Heart right ventricle (tissue), 16 donors: ENCODE measurements around the gene SLC16A10. TPM values are rescaled to one million over a fixed set of nuclear protein-coding genes. Genes with fewer than 3 reads are reported as not detected.
A peak's percentile ranks its signal among the peaks of the same experiment; 100 is the strongest.

Source experiments
- ATAC-seq, 8 donors: fragments of 200-7000 bp; cut with Tn5 transposase; one replicate each; pipeline ENCODE4 v1.9.1; 2020; ENCODE audit warnings: mild to moderate bottlenecking in 8 of 8, moderate library complexity in 8 of 8, moderate number of reproducible peaks in 1 of 8
- DNase-seq, 2 donors: peaks; one replicate each; pipeline ENCODE4 v3.0.0-alpha.2; 2020
- H3K27ac ChIP-seq, 10 donors: fragments of 200-600 bp; sonication (generic) in 2 of 10; one replicate each; pipeline versions ENCODE4 v1.5.0 to v1.8.0; 2020 to 2022; ENCODE audit warnings: mild to moderate bottlenecking in 3 of 10
- H3K27me3 ChIP-seq, 7 donors: fragments of 200-600 bp; one replicate each; pipeline ENCODE4 v1.8.0; 2021 to 2022; ENCODE audit warnings: mild to moderate bottlenecking in 2 of 7
- H3K36me3 ChIP-seq, 9 donors: fragments of 200-600 bp; sonication (generic) in 1 of 9; one replicate each; pipeline versions ENCODE4 v1.5.0 to v1.8.0; 2020 to 2022; ENCODE audit warnings: mild to moderate bottlenecking in 2 of 9
- H3K4me1 ChIP-seq, 9 donors: fragments of 200-600 bp; sonication (generic) in 1 of 9; one replicate each; pipeline versions ENCODE4 v1.5.0 to v1.8.0; 2020 to 2022; ENCODE audit warnings: mild to moderate bottlenecking in 4 of 9
- H3K4me3 ChIP-seq, 10 donors: fragments of 200-600 bp; sonication (generic) in 2 of 10; one replicate each; pipeline versions ENCODE4 v1.5.0 to v1.8.0; 2020 to 2022; ENCODE audit warnings: mild to moderate bottlenecking in 7 of 10, moderate library complexity in 2 of 10
- H3K9me3 ChIP-seq, 11 donors: fragments of 200-600 bp in 10 of 11; sonication (generic) in 2 of 11; one replicate each; pipeline versions ENCODE4 v1.5.0 to v1.8.0; 2013 to 2022; ENCODE audit warnings: mild to moderate bottlenecking in 2 of 11, control low read depth in 1 of 11, moderate library complexity in 1 of 11
- WGBS, 2 donors: extraction: QIAGEN DNeasy Blood & Tissue Kit; methylation state at CpG; one replicate each; pipeline ENCODE4 v1.1.7; 2013; ENCODE audit warnings: inconsistent platforms in 1 of 2; 5-methylcytosine and 5-hydroxymethylcytosine counted together
- intact Hi-C, 10 donors: fragments of 100-400 bp; cut with DNase I; formaldehyde crosslinking; loops; one replicate each; pipeline versions ENCODE4 v1.11.1 to v1.14.2; 2022
- polyA plus RNA-seq, 2 donors: library from polyadenylated mRNA; stranded (reverse); fragments of 200-250 nt; gene quantifications; one replicate each; pipeline ENCODE4 v1.2.3, GENCODE V29; 2013
- total RNA-seq, 10 donors: library from RNA; stranded (reverse); fragmentation: NEBNext Ultra II Directional in 3 of 10; extraction: Animal tissue kit (Norgen Biotek cat#: 25700) in 3 of 10; gene quantifications; one replicate each; pipeline versions ENCODE4 v1.2.1 to v1.2.4, GENCODE V29; 2021 to 2023
- TF ChIP-seq, protein P1 (sequence below), 9 donors: fragments of 200-600 bp; sonication (generic) in 2 of 9; IDR thresholded peaks; one replicate each; pipeline versions ENCODE4 v1.5.0 to v1.8.0; 2021 to 2022; ENCODE audit warnings: antibody characterized with exemption in 9 of 9, mild to moderate bottlenecking in 5 of 9, moderate library complexity in 1 of 9
- donor health status: Arrhythmogenic right ventricular cardiomyopathy.
- donor health status: ischemic (EF 13 %, LVEDD 7.1; RV severe dilation, severe dysfunction).
- donor health status: healthy with polysubstance abuse.
- donor health status: DM: no; HTN: yes; CAD: no.
- donor health status: DM: no; HTN: no; CAD: no.
- donor health status: ischemic (EF 25% LVEDD 6.9; RV normal size, moderate dysfunction).
- donor health status: ischemic (EF 25% LVEDD 5.7; RV mildly dilated, moderate dysfunction).
- donor health status: healthy.
- donor health status: DM: yes; HTN: yes; CAD: no.
- donor health status: Ischemic cardiomyopathy.
- donor health status: ischemic (EF 35%, LVEDD 5.7; RV mildly dilated, moderate dysfunction).
- donor health status: nonischemic (EF 11% LVEDD 7.7; RV severe dilation, severe dysfunction).
- donor health status: DM: yes; HTN: yes; CAD: no.
- donor health status: PGD.
- donor health status: ischemic (EF 29% LVEDD 5.4; RV normal size, mild dysfunction).
- donor health status: nonischemic (EF 23%, LVEDD 6.1; RV moderate dilation, normal function).

Gene SLC16A10
- total and polyA plus RNA-seq, 12 donors: 1.4 to 8.1 (median 5.7) TPM

DNA sequence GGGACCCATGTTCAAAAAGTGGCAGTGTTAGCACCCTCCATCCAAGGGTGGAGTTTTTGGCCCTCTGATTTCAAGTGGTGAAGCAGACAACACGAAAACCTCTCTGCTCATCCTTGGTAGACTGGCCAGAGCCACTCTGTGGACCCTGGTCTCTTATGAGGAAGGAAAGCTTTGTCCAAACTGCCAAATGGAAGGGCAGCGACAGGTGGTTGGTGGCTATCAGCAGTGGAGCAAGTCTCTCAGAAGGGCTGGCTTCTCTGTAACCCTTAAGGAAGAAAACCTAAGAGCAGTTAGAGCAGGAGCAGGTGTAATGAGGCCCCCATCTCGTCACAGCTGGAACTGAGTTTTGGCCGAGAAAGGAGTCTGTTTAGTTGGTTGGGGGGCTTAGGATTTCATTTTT, 155.8 kb downstream of the SLC16A10 start:
- WGBS, 2 donors: 80 to 85% methylated on average over 4 of the region's 4 CpGs
- DNase-seq: no peak
- intact Hi-C loops: no loop called here

DNA sequence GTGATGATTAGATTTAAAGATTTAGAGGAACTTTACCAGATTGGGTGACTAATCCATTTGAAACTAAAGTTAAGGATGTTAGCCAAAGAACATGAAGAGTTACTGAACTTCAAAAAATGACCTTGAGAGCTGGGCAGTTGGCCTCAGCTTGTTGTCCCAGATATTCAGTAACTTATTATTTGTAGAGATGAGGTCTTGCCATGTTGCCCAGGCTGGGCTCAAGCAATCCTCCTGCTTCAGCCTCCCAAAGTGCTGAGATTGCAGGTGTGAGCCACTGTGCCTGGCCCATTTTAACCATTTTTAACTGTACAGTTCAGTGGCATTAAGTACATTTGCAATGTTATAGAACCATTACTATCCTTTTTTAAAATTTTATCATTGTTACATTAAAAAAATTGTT, 161.5 kb downstream of the SLC16A10 start:
- intact Hi-C loops: no loop called here
- H3K4me1 ChIP-seq: no peaks in the 10 kb centered on the region
- H3K27ac ChIP-seq: no peak overlapping the region
- H3K27me3 ChIP-seq: peaks cover 0 to 3% (median 0%) of the 10 kb centered on the region in 7 donors
- TF ChIP-seq, protein P1, sequence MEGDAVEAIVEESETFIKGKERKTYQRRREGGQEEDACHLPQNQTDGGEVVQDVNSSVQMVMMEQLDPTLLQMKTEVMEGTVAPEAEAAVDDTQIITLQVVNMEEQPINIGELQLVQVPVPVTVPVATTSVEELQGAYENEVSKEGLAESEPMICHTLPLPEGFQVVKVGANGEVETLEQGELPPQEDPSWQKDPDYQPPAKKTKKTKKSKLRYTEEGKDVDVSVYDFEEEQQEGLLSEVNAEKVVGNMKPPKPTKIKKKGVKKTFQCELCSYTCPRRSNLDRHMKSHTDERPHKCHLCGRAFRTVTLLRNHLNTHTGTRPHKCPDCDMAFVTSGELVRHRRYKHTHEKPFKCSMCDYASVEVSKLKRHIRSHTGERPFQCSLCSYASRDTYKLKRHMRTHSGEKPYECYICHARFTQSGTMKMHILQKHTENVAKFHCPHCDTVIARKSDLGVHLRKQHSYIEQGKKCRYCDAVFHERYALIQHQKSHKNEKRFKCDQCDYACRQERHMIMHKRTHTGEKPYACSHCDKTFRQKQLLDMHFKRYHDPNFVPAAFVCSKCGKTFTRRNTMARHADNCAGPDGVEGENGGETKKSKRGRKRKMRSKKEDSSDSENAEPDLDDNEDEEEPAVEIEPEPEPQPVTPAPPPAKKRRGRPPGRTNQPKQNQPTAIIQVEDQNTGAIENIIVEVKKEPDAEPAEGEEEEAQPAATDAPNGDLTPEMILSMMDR (IDR thresholded peaks at IDR 0.05): no peak
- no peaks in the 10 kb centered on the region for H3K36me3 ChIP-seq
- DNase-seq (no peak), ATAC-seq (no peak)
- no peaks in the 10 kb centered on the region for H3K9me3 ChIP-seq
- H3K4me3 ChIP-seq: no peak overlapping the region

More for the DNA sequence above, 155.8 kb downstream of the SLC16A10 start:
- H3K36me3 ChIP-seq: no peaks in the 10 kb centered on the region
- H3K9me3 ChIP-seq: no peaks in the 10 kb centered on the region
- TF ChIP-seq, protein P1 (IDR thresholded peaks at IDR 0.05): no peak
- ATAC-seq: no peak
- H3K4me3 ChIP-seq: no peak overlapping the region
- H3K27me3 ChIP-seq: no peaks in the 10 kb centered on the region
- H3K4me1 ChIP-seq: peaks cover 0 to 9% (median 0%) of the 10 kb centered on the region in 9 donors
- H3K27ac ChIP-seq: no peak overlapping the region

DNA sequence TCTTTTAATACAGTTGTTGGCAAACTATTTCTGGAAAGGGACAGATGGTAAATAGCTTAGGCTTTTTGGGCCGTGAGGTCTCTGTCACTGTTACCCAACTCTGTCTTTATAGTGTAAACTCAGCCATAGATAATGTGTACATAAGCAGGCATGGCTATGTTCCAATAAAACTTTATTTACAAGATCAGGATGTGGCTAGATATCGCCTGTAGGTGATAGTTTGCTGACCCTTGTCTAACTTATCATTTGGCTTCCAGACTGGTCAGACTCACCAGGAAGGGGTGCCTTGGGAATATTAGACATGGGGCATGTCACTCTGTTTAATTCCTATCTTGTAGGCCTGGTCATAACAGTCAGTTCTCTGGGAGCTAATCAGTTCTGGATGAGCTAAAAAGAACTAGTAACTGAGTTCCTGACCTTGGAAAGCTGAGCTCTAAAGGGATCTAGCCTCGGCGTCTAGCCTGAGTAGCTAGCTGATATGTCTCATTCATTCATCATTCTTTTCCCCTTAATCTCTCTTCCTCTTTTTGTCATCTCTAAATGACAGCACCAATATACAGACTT, 163.6 kb downstream of the SLC16A10 start:
- DNase-seq (no peak), ATAC-seq (peak in 2 of 8 donors; percentile 25 to 28)
- Histone ChIP-seq H3K4me1 (no peaks in the 10 kb centered on the region), H3K9me3 (no peaks in the 10 kb centered on the region), H3K4me3 (no peak overlapping the region), H3K27me3 (peaks cover 0 to 12% (median 2%) of the 10 kb centered on the region in 7 donors), H3K27ac (no peak overlapping the region), H3K36me3 (no peaks in the 10 kb centered on the region)
- intact Hi-C loops: loop anchor here in 4 of 10 donors (5.0 to 10.0 kb wide), 4 partner anchors 194 to 794 kb away; partner anchors contain the start of gene REV3L (in 1 of the 4)
- 43 to 58% methylated on average over 4 of the region's 4 CpGs for WGBS, 2 donors
- TF ChIP-seq, protein P1 (IDR thresholded peaks at IDR 0.05): no peak

DNA sequence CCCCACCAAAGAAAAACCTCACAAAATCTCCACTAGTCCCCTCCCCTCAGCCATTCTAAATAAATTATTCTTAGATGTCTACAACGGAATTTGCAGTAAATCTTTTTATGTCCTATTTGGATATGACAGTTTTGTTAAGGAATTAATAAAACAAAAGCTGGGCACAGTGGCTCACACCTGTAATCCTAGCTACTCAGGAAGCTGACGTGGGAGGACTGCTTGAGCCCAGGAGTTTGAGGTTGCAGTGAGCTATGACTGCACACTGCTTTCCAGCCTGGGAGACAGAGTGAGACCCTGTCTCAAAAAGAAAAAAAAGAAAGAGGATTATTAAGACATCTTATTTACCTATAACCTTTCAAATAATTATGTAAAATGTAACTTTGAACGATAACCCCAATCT, 165.4 kb downstream of the SLC16A10 start:
- no peak for ATAC-seq
- Histone ChIP-seq H3K4me1 (no peaks in the 10 kb centered on the region), H3K36me3 (no peaks in the 10 kb centered on the region), H3K9me3 (no peaks in the 10 kb centered on the region), H3K27me3 (peaks cover 0 to 20% (median 2%) of the 10 kb centered on the region in 7 donors), H3K27ac (no peak overlapping the region), H3K4me3 (no peak overlapping the region)
- intact Hi-C loops: loop anchor here in 4 of 10 donors (5.0 to 10.0 kb wide), 4 partner anchors 195 to 792 kb away; partner anchors contain the start of gene REV3L (in 1 of the 4)
- WGBS, 2 donors: 85% methylated on average over 3 of the region's 3 CpGs
- DNase-seq: no peak
- TF ChIP-seq, protein P1 (IDR thresholded peaks at IDR 0.05): no peak
